NCI-H460 (cell line): ENCODE data around the gene TENM3. TPM values are rescaled to one million over a fixed set of nuclear protein-coding genes. Genes with fewer than 3 reads are reported as not detected.

Experiments used
- DNase-seq: peaks from one replicate; pipeline ENCODE4 v3.0.0-alpha.2; 2016; ENCODE audit warnings: low read depth; ENCODE audit errors: extremely low read depth
- total RNA-seq: library from RNA; depleted of rRNA; stranded (reverse); fragments of >200 nt; shearing (Covaris generic); gene quantifications from 2 replicates; pipeline ENCODE4 v1.2.3, GENCODE V29; 2014

The TENM3 gene
- total RNA-seq, 1 experiment from 2014 or later = 13.8 TPM

DNA sequence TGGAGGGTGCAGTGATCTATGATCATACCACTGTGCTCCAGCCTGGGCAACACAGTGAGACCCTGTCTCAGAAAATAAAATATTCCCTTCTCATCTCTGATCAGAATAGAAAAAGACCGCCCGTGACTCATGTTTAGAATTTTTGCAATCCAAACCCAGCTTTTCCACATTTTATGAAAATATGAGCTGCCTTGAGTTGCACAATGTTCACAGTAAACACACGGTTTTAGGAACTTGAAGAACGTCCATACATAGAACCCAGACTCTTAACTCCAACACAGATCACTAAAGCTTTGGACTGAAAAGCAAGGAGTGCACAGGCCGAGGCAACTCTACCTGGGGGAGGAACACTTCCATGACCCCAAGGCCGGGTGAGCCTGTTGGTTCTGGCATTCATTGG is 305.0 kb downstream of the TENM3 start:
- DNase-seq = no peak

- no peak for DNase-seq
These were observed 306.2 kb downstream of the TENM3 start for GRCh38 chr4:182549356-182549755.

DNA sequence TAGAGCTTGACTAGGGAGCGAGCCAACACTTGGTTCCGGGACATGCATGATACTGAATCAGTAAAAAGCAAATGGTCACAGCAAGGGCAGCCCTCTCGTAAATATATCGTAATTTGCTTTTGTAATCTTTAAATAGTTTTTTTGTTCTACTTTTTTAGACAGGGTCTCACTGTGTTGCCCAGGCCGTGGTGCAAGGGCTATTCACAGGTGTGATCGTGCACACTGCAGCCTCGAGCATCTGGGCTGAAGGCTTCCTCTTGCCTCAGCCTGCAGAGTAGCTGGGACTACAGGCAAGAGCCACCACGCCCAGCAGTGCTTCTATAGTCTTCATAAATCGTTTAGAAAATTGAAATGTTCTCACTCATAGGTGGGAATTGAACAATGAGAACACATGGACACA is 309.7 kb downstream of the TENM3 start:
- DNase-seq = no peak

DNA sequence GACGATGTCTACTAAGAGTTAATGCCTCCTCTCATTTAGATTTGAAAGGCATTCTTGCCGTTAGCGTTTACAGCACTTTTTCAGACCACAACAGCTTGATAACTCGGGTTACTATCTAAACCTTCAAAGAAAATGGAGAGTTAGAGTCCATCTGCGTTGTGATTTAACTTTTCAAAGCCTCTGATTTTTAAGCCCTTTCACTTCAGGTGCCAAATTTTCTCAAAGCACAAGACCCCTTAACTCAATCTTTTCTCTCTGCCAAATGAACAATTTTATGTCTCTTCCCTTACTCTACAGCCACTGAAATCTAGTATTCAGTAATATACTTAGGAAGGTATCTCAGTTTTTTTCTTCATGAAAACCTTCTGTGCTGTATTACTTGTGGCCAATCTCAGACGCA is 310.5 kb downstream of the TENM3 start:
- no peak for DNase-seq

- no peak for DNase-seq
These were observed 311.5 kb downstream of the TENM3 start for GRCh38 chr4:182554736-182555135.

DNA sequence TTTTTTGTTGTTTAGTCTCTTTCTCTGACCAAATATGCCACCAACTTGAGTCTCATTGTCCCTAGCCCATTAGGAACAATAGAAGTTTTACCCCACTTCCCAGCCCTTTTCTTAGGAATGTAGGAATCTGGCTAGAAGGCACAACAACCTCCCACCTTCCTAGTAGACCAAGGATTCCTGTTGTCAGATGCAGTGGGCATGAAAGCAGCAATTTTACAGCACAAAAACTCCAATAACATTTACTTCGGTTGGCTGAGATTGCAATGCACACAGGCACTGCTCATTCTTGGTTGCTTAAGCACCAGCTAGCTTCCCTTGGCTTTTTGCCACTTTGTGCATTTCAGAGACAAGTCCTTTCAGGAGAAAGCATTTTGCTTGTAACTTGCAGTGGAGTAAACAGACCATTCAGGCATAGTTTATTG is 312.8 kb downstream of the TENM3 start:
- DNase-seq = no peak

DNA sequence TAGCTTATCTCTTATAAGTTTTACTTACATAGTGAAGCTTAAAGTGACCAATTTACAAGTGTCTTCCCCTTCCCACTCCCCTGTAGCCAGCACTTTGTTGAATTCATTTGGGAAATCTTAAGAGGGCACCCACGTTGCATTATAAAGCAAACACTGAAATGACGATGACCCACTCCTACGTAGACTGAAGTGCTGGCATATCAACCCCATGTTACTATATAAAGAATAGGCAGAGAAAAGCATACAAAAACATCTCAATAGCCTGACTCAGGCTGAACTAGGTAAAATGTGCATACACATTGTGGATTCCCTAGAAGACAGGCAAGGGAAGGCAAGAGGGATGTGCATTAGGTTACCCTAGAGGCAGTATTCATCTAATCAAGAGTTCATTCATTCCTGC is 313.4 kb downstream of the TENM3 start:
- no peak for DNase-seq

GRCh38 chr4:182560358-182560757 is 317.2 kb downstream of the TENM3 start:
- DNase-seq = no peak

- DNase-seq = no peak
These were observed 319.1 kb downstream of the TENM3 start for GRCh38 chr4:182562350-182562749.

- DNase-seq = no peak
These were observed 321.6 kb downstream of the TENM3 start for GRCh38 chr4:182564724-182565369.

DNA sequence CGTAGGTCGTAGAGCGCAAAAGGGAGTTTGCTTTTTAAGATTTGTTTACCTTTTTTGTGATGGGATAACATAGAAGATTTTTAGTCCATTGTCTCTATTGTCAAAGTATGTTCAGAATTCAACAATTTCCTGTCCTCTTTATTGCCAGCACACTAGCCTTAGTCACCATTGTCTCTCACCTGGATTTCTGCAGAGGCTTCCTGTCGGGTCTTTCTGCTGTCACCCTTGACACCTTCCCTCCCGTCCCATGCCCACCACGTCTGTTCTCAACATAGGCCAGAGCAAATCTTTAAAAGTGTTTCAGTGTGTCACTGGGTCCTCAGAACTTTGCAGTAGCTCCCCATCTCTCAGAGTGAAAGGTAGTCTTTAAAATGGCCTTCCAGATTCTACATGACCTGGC is 323.9 kb downstream of the TENM3 start:
- DNase-seq = no peak

GRCh38 chr4:182569561-182569960 is 326.4 kb downstream of the TENM3 start:
- DNase-seq = no peak

DNA sequence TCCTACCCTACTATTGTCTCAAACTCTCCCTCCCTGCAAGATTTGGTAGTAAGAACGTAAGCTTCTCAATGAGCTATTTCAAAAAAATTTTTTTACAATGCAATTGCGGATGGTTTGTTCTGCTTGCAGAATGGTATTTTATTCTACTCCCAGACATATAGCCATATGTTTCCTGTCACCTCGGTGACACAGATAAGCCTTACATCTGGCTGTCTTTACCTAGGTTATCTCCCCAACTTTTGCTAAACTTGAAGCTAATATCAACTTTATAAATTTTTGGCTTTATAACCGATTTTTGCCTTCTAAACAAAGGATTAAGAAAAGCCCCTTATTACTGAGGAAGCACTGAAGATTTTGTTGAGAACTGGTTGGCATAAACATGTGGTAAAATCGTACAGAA is 331.5 kb downstream of the TENM3 start:
- no peak for DNase-seq

DNA sequence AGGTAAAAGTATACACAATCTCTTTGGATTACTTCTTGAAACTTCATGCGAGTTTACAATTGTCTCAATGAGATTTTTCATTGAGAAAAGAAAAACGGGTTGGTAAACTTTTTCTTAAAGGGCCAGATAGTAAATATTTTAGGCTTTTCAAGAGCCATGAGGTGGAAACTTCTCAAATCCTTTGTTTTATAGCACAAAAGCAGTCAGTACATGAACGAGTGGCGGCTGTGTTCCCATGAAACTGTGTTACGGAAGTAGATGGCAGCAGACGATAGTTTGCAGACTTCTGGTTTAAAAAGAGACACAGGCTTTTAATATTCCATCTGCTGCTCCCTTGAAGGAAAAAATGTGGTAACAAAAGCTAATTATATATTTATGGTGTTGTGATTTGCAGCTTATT is 332.0 kb downstream of the TENM3 start:
- no peak for DNase-seq

GRCh38 chr4:182576601-182577289 is 333.5 kb downstream of the TENM3 start:
- no peak for DNase-seq

DNA sequence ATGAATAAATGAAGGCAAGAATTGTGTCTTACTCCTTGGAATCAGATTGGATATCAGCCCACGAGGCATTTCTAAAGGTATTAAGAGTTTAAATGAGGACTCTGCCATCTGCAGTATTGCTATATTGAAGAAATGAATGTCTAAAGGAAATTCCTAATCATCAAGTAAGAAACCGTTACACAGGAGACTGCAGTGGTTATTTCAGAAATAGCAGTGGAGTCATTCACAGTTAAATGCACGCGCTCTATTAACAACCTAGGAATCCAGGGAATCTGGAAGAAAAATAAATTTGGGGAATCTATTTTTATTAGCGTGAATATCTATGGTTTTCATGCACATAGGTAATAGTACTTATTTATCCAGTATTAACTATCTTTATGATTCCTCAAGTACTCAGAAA is 334.2 kb downstream of the TENM3 start:
- no peak for DNase-seq

GRCh38 chr4:182578402-182578801 is 335.2 kb downstream of the TENM3 start:
- peak; percentile 7 for DNase-seq

GRCh38 chr4:182582245-182582644 is 339.0 kb downstream of the TENM3 start:
- no peak for DNase-seq

GRCh38 chr4:182583703-182584415 is 340.7 kb downstream of the TENM3 start:
- no peak for DNase-seq

GRCh38 chr4:182585321-182585720 is 342.1 kb downstream of the TENM3 start:
- no peak for DNase-seq

GRCh38 chr4:182589100-182589499 is 345.9 kb downstream of the TENM3 start:
- no peak for DNase-seq

- no peak for DNase-seq
These were observed 350.2 kb downstream of the TENM3 start for GRCh38 chr4:182593402-182593801.
